Hepatocyte (in vitro differentiated cells): Measurements from ENCODE around the gene OR6N1.

Experiments used
- EZH2 ChIP-seq: fragments of 200-600 bp; sonication (generic); IDR thresholded peaks from 2 replicates; pipeline ENCODE4 v1.6.1; 2016; ENCODE audit warnings: antibody characterized with exemption, mild to moderate bottlenecking, borderline replicate concordance
- TF ChIP-seq, protein P1 (sequence below): fragments of 200-600 bp; sonication (generic); IDR thresholded peaks from 2 replicates; pipeline ENCODE4 v1.5.1; 2016; ENCODE audit warnings: antibody characterized with exemption, mild to moderate bottlenecking; ENCODE audit not compliant: poor library complexity

DNA sequence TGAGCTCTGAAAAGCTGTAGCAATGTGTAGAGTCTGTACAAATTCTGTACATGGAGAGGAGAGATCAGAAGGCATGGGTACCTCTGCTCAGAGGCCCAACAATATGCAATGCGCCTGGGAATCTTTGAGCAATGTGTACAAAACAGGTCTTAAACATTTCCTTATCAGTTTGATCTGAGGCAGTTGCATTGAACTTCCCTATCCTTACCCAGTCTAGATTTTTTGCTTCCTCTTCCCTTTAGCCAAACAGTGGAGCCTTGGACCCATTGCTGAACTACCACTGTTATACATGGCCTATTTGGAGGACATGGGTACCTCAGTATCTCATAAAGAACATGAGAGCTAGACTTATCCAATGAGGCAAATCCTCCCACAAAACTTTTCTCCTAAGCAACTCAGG lies 46.6 kb upstream of the OR6N1 start:
- TF ChIP-seq, protein P1, sequence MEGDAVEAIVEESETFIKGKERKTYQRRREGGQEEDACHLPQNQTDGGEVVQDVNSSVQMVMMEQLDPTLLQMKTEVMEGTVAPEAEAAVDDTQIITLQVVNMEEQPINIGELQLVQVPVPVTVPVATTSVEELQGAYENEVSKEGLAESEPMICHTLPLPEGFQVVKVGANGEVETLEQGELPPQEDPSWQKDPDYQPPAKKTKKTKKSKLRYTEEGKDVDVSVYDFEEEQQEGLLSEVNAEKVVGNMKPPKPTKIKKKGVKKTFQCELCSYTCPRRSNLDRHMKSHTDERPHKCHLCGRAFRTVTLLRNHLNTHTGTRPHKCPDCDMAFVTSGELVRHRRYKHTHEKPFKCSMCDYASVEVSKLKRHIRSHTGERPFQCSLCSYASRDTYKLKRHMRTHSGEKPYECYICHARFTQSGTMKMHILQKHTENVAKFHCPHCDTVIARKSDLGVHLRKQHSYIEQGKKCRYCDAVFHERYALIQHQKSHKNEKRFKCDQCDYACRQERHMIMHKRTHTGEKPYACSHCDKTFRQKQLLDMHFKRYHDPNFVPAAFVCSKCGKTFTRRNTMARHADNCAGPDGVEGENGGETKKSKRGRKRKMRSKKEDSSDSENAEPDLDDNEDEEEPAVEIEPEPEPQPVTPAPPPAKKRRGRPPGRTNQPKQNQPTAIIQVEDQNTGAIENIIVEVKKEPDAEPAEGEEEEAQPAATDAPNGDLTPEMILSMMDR, result no peak
- no peak for TF ChIP-seq EZH2
